ENCODE measurements around the gene FAM76B. TPM values are rescaled to one million over a fixed set of nuclear protein-coding genes. Genes with fewer than 3 reads are reported as not detected.
A peak's percentile ranks its signal among the peaks of the same experiment; 100 is the strongest.

FAM76B gene
- total RNA-seq, 1 donor from 2014 or later: 6.5 TPM

DNA sequence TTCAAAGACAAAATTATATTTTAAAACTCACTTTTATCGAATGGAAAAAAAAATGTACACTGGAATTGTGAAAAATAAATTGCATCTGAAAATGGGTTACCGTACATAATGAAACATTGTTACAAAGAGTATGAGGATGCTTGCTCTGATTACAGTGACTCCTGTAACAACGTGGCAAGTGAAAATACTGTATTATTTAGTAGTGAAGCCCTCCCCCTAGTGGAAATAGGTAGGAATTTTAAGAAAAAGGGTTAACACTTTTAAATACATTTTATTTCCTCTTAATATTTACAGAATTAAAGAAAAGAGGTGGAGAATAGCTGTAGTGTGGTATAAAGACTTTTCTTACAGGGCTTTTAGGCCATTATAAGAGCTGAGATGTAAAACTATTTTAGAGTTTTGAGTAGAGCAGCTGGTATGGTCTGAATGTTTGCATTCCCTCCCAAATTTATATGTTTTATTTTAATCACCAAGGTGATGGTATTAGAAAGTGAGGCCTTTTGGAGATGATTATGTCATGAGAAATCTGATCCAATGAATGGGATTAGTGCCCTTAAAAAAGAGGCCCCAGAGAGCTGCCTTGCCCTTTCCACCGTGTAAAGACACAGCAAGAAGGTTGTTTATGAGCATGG lies 25.2 kb downstream of the FAM76B start:
- Histone ChIP-seq H3K4me3 (no peak overlapping the region), H3K27ac (replicated peaks) (no peak overlapping the region), H3K9me3 (replicated peaks) (no peaks in the 10 kb centered on the region), H3K36me3 (peaks cover 8% of the 10 kb centered on the region), H3K4me1 (no peaks in the 10 kb centered on the region), H3K27me3 (ENCODE audit: low read depth) (peaks cover 21% of the 10 kb centered on the region)
- intact Hi-C loops (cut with micrococcal nuclease): loop anchor here (5.0 kb wide), 1 partner anchor 612 kb away; no protein-coding TSS in a partner anchor
- TF ChIP-seq, protein P1, sequence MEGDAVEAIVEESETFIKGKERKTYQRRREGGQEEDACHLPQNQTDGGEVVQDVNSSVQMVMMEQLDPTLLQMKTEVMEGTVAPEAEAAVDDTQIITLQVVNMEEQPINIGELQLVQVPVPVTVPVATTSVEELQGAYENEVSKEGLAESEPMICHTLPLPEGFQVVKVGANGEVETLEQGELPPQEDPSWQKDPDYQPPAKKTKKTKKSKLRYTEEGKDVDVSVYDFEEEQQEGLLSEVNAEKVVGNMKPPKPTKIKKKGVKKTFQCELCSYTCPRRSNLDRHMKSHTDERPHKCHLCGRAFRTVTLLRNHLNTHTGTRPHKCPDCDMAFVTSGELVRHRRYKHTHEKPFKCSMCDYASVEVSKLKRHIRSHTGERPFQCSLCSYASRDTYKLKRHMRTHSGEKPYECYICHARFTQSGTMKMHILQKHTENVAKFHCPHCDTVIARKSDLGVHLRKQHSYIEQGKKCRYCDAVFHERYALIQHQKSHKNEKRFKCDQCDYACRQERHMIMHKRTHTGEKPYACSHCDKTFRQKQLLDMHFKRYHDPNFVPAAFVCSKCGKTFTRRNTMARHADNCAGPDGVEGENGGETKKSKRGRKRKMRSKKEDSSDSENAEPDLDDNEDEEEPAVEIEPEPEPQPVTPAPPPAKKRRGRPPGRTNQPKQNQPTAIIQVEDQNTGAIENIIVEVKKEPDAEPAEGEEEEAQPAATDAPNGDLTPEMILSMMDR (IDR thresholded peaks at IDR 0.05; ENCODE audit: borderline replicate concordance): peak; percentile 72
- no peak for DNase-seq

DNA sequence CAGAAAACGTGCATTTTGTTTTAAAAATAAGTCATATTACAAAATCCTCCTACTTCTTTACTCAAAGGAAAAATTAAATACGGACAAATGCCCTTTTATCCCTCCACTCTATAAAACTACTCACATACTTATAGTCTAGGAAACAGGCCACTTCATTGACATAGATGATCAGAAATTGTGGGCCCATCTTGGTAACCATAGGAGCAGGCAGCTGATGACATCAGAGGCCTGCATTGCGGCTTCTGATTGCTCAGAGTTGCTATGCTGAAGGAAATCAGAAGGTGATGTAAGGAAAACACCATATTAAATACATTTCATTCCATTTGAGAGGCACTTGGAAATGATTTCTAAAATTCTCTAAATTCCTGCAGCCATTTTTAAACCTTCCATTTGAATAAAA lies 27.0 kb downstream of the FAM76B start:
- H3K27me3 ChIP-seq (ENCODE audit: low read depth): peaks cover 21% of the 10 kb centered on the region
- H3K36me3 ChIP-seq: no peaks in the 10 kb centered on the region
- TF ChIP-seq, protein P1 (IDR thresholded peaks at IDR 0.05; ENCODE audit: borderline replicate concordance): no peak
- H3K9me3 ChIP-seq (replicated peaks): no peaks in the 10 kb centered on the region
- no peak overlapping the region for H3K27ac ChIP-seq (replicated peaks)
- H3K4me3 ChIP-seq: no peak overlapping the region
- no peak for DNase-seq
- intact Hi-C loops (cut with micrococcal nuclease): loop anchor here (5.0 kb wide), 1 partner anchor 610 kb away; no protein-coding TSS in a partner anchor
- H3K4me1 ChIP-seq: no peaks in the 10 kb centered on the region

DNA sequence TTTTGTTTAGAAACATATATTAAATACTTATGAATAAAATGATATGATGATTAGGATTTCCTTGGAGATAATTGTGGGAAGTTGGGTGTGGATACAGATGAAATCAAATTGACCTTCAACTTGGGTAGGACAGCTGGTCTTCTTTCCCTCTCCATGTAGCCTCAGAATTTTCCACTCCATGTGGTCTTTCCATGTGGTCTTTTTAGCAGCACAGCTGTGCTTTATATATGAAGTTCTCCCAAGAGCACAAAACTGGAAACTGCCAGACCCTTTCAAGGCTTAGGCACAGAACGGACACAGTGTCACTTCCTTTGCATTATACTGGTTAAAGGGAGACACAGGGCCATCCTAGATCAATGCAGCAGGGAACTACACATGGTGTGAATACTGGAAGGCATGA lies 28.6 kb downstream of the FAM76B start:
- intact Hi-C loops (cut with micrococcal nuclease): loop anchor here (5.0 kb wide), 1 partner anchor 609 kb away; no protein-coding TSS in a partner anchor
- no peaks in the 10 kb centered on the region for H3K9me3 ChIP-seq (replicated peaks)
- no peak overlapping the region for H3K27ac ChIP-seq (replicated peaks)
- no peak overlapping the region for H3K4me3 ChIP-seq
- H3K4me1 ChIP-seq: no peaks in the 10 kb centered on the region
- peaks cover 21% of the 10 kb centered on the region for H3K27me3 ChIP-seq (ENCODE audit: low read depth)
- DNase-seq: no peak
- H3K36me3 ChIP-seq: no peaks in the 10 kb centered on the region
- TF ChIP-seq, protein P1 (IDR thresholded peaks at IDR 0.05; ENCODE audit: borderline replicate concordance): no peak

DNA sequence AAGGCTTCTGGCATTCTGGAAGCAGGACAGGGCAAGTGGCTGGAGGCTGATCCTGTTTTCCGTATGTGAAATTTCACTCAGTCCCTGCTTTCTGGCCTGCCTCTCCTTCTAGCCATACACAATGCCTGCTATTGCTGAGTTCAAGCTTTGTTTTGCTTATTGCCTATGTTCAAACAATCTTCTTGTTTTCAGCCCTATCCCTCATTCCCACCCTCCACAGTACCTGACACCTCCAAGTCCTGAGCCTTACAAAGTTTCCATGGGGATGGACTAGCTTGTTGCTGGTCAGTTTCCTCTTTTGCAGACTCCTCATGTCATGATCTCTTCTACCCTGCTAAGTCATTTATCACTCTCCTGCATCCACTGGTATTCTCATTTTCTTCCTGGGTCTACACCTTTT lies 38.1 kb downstream of the FAM76B start:
- intact Hi-C loops (cut with micrococcal nuclease): no loop called here
- no peaks in the 10 kb centered on the region for H3K9me3 ChIP-seq (replicated peaks)
- H3K27me3 ChIP-seq (ENCODE audit: low read depth): peaks cover 4% of the 10 kb centered on the region
- H3K27ac ChIP-seq (replicated peaks): no peak overlapping the region
- DNase-seq: no peak
- H3K36me3 ChIP-seq: no peaks in the 10 kb centered on the region
- H3K4me1 ChIP-seq: no peaks in the 10 kb centered on the region
- TF ChIP-seq, protein P1 (IDR thresholded peaks at IDR 0.05; ENCODE audit: borderline replicate concordance): no peak
- no peak overlapping the region for H3K4me3 ChIP-seq

DNA sequence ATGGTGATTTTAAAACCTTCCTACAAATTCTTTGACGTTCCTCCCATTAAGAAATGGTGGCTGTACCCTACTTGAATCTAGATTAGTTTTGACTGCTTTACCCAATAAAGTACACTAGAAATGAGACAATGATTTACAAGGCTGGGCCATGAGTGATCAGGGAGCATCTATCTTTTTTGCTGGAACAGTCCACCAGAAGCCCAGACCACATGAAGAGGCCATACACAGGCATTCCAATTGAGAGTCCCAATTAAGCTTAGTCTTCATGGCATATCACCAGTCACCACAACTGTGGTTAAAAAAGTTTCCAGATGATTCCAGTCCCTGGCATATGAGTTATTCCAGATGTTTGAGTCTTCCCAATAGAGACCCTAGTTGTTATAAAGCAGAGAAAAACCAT lies 39.5 kb downstream of the FAM76B start:
- DNase-seq: no peak
- Histone ChIP-seq H3K27ac (replicated peaks) (no peak overlapping the region), H3K4me3 (no peak overlapping the region), H3K4me1 (no peaks in the 10 kb centered on the region), H3K27me3 (ENCODE audit: low read depth) (peaks cover 4% of the 10 kb centered on the region), H3K9me3 (replicated peaks) (no peaks in the 10 kb centered on the region), H3K36me3 (no peaks in the 10 kb centered on the region)
- intact Hi-C loops (cut with micrococcal nuclease): no loop called here
- TF ChIP-seq, protein P1 (IDR thresholded peaks at IDR 0.05; ENCODE audit: borderline replicate concordance): no peak
